NCI-H1105 (cell line): ENCODE measurements around the gene MVD.
A peak's percentile ranks its signal among the peaks of the same experiment; 100 is the strongest.

Experiments
- DNase-seq: peaks from one replicate; lab custom pipeline; 2025; lab: John Stamatoyannopoulos, UW

MVD gene, protein sequence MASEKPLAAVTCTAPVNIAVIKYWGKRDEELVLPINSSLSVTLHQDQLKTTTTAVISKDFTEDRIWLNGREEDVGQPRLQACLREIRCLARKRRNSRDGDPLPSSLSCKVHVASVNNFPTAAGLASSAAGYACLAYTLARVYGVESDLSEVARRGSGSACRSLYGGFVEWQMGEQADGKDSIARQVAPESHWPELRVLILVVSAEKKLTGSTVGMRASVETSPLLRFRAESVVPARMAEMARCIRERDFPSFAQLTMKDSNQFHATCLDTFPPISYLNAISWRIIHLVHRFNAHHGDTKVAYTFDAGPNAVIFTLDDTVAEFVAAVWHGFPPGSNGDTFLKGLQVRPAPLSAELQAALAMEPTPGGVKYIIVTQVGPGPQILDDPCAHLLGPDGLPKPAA

DNA sequence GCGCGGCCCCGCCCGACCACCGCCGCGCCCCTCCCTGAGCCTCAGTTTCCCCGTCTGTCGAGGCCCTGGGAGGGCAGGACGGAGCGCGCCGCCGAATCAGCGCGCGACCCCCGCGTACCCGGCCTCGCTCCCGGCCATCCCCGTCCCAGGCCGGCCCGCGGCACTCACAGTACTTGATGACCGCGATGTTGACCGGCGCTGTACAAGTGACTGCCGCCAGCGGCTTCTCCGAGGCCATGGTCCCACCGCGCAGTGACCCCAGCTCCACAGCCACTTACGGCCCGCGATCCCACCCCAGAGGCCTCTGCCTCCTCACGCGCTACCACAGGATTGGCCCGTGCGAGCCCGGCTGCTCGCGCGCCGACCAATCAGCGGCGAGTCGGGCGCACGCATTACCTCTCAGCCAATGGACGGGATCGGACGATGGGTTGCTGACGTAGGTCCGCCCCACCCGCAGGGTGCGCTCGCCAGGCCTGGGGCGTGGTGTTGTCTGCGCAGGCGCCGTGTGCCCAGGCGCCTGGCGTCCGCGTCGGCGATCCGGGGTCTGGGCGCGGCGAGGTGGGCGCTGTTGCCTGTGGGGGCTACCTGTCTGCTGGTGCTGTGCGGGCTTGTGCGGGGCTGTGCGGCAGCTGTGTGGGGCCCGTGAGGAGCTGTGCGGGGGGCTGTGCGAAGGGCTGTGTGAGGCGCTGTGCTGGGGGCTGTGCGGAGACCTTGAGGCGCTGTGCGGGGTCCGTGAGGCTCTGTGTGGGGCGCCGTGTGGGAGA, at the start of gene MVD:
Gene MVD (minus strand): TSS at position 249 of the 764 bp plus-strand sequence. CDS start 11 bp downstream, at position 238.
- DNase-seq, result peak; percentile 80

DNA sequence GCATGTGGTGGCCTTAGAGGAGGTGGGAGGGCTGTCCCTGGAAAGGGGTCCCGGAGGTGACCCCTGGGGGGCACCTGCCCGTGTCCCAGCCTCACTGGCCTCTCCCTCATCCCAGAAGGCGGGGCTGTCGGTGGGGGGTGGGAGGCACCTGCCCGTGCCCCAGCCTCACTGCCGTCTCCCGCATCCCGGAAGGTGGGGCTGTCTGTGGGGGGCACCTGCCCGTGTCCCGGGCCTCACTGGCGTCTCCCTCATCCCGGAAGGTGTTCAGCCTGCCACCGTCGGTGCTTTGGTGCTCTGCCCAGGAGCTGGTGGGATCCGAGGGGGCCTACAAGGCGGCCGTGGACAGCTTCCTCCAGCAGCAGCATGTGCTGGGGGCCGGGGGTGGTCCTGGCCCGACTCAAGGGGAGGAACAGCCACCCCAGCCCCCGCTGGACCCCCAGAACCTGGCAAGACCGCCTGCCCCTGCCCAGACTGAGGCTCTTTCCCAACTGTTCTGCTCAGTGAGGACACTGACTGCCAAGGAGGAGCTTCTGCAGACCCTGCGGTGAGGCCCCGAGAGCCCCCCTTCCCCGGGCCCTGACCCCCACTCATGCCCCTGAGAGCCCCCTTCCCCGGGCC, 49.6 kb upstream of the MVD start:
- no peak for DNase-seq

DNA sequence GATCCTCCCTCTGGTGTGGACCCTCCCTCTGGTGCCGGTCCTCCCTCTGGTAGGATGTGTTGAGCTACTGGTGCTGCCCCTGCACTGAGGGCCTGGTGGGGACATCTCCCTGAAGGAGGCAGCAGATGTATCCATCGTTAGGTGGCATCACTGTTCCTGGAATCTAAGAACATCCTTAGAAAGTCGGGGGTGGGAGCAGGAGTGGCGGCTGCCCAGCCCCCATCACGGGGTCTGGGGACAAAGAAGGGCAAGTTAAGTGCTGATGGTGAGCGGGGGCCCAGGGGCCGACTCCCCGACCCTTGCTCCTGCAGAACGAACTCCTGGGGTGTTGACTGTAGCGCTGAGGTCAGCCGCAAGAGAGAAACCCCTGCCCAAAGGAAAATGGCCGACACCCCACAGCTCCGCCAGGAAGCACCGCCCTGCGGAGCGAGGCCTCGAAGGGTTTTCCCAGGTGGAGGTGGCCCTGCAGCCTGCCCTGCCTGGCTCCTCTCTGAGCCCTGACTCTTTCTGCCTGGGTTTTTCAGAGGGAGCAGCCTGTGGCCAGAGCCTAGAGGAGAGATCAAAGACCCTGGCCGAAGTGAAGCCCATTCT, 49.0 kb upstream of the MVD start:
- DNase-seq, result no peak

DNA sequence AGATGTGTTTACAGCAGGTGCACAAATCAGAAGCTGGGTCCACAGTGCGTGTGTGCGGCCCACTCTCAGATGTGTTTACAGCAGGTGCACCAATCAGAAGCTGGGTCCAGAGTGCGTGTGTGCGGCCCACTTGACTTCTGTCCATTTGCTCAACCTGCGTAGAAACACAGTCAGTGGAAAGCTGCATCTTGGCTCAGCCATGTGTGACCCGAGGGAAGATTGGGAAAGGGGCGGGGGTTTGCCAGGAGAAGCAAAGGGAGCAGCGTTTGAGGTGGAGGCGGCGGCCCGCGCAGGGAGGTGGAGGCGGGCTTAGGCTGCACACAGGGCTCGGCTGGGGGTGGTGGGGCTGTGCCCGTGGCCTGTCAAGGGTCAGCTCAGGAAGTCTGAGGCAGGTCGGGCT, 47.7 kb upstream of the MVD start:
- no peak for DNase-seq

DNA sequence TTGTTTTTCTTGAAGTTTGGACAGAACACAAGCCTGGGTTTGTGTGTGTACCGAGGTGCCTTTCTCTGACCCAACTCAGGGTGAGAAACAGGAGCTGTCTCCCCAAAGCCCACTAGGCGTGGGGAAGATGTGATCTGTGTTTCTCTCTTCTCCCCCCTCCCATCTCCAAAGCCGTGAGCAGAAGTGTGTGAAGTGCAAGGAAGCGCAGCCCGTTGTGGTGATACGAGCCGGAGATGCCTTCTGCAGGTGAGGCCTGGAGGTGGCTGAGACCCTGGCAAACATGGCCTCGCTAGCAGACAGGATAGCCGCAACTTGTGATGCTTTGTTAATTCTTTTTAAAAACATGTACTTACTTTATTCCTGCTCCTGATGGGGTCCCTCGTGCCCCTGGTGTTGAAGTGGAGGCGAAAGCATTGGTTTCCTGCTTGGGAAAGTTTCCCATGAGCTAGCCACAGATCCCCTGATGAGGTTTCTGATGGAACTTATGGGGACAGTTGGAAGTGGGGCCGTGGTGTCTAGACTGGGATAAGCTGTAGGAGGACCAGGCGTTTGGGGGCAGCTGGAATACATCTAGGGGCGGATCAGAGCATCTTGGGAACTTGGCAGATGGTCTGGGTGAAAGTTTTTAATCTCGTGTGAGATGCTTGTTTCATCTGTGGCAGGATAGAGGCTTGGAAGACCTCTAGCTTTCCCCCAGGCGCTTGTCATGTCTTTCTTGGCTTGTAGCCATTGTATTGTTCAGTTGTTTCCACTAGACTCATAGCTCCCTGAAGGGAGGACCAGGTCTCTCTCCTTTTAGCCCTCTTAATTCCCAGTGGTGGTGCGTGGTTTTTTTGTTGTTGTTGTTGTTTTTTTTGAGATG, 44.3 kb upstream of the MVD start:
- DNase-seq, result no peak

DNA sequence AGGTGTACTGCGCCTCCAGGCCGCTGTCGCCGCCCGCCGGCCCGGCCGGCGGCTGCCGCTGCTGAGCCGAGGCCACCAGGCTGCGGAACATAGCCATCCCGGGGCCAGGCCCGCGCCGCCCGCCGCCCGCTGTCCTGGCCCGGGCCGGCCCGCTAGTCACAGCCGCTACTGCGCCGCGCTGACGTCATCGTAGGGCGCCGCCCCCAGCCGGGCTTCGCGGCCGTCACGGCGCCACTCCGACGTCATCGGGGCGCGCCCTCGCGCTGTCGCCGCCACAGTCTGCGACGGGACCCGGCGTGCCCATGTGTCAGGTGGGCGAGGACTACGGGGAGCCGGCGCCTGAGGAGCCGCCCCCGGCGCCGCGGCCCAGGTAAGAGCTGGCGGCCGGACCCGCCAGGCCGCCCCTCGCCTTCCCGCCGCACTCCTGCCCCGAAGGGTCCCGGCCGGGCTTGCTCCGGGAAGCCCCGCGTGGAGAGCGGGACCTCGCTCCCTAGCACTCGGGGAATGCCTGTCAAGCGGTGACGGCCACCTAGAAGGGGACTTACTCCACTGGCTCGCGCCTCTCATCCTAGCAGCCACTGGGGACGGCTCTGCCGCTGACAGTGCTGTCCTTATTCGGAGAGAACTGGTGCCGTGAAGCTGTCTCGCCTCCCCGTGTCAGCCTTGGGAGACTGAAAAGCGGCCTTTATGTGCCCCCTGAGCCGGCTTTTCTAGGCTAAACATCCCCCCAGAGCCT, 43.5 kb upstream of the MVD start, which contains the start of the genes CTU2 and RNF166:
Gene CTU2 (plus strand): TSS at position 275 of the 736 bp plus-strand sequence. CDS start 28 bp downstream, at position 303.
Gene RNF166 (minus strand): TSS at position 180 of the 736 bp plus-strand sequence. CDS start 83 bp downstream, at position 97.
- DNase-seq, result peak; percentile 39

DNA sequence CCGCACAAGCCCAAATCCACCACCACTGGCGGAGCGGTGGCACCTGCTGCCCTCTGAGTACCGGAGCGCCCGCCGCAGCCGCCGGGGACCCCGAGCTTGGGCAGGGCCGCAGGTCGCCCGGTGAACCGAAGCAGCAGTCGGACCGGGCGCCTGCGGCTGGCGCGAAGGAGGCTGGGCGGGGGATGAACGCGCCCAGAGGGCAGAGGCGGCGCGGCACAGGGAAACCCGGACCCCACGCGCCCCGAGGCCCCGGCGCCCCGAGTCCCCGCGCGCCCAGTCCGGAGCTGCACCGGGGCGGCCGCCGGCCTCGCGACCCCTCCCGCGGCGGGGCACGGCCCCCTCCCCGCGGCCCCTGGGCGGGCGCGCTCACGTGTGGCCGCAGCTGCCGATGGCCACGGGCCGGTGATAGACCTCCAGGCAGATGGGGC, 42.9 kb upstream of the MVD start:
- no peak for DNase-seq

DNA sequence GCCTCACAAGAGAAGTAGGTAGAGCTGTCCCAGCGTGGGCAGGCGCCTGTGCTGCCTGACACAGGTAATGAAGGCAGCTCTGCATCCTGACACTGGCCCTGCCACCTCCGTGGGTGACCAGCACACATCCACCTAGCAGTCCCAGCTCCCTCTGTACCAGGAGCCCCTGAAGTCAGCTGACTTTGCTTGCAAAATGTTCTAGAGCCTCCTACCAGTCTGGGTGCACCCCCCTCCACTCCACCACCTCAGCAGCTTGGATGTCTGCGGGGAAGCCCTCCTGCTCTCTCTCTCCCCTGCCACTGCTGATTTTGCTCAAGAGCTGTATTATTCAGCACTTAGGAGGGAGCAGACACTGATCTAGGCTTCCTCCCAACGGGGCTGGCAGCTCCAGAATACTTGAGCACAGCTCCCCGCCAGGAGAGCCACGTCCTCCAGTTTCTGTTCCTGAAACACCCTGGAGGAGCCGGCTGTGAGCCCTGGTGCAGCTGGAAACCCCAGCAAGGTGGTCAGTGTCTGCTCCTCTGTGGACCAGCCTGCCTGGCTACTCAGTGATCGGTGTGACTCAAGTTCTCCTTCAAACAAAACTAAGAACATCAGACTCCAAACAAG, 42.3 kb upstream of the MVD start:
- no peak for DNase-seq

DNA sequence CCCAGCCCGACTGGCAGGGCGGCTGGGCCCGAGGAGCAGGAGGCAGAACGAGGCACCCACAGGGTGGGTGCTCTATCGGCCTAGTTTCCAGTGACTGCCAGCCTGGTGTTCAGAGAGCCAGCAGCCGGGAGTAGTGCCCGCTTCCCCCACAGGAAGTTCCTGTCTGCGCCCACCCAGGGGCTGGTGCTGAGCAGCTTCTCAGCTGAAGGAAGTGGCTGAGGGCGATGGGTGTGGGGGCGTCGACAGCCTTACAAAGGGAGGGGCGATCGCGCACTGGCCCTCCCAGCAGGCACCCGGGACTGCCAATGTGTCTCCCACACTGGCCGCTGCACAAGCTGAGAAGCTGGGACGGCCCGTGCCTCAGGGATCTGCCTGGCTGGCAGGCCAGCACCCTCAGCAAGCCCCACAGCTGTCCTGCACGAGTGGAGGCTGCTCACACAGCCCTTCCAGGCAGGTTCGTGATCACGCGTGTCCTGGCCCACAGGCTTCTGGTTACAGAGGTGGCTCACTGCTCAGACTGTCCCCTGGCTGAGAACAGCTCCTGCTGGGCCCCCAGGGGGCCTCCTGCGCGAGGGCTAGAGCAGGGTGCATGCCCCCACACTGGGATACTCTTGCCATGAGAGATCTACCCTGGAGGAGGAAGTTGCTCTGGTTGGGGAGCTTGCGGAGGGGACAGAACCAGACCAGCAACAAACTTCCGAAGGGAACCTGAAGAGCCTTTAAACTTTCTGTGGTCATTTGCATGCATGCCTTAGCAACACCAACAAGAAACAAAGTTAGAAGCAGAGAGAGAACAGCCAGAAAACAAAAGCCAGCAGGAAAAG, 40.8 kb upstream of the MVD start:
- DNase-seq, result no peak

DNA sequence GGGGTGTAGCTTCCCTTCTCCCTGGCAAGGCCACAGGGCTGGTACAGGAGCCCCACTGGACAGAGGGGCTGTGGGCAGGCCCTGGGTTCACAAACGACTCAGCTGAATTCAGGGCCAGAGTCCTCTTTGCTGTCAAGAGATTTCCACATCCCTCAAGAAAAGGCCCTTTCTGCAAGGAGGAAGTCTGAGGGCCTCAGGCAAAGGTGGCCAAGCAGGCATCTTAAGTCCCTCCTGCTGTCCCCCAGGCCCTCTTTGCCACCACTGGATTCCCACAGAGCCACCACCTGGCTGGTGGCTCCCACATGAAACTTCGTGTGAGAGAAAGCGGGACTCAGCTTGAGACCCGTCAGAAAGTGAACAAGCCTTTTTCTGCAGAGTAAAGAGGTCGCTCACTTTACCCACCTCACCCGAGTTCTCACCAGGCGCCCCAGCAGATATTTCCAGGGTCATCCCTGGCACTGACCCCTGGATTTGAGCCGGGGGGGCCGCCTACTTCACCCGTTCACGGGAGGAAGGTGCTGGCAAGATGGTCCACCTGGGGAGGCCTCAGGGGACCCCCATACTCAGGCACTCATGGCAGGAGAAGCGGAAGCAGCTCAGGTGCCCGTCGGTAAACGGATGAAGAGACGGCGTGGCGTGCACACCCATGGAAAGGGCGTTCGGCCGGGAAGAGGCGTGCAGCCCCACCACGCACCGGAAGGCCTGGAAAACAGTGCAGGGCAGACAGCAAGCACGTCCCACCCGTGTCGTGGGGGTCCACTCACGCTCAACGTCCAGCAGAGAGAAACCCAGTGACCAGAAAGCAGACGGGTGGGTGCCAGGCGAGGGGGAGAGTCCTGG, 39.7 kb upstream of the MVD start:
- no peak for DNase-seq

DNA sequence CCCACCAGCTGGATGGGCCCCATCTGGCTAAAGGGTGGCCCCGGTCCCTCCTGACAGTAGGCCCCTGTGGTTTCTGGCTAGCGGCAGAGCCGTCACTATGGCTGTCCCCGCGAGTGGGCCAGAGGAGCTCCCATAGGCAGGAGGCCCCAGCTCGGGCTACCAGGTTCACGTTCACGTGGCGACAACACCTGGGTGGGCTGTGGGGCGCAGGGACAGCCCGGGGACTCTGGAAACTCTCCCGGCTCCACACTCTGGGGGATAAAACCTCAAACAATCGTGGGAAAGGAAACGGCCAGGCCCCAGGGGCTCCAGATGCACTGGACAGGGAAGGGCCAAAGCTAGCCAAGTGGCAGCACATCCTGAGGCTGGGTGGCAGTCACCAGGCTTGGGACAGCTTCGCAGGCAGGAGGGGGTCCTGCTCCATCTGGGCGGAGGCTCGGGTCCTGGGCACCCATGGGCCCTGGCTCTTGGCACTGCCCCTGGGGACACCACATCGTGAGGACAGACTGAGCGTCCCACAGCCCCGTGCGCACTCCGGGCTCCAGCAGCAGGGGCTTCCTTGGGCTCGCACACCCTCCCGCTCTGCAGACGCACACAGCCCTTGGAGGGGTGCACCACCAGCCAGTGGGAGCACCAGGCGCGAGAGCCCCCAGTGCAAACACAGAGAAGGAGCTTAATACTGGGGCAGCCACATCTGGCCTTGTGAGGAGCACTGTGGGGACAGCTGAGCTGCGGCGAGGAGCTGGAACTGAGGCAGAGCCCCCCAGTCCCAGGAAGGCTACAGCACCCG, 38.9 kb upstream of the MVD start:
- DNase-seq, result no peak

DNA sequence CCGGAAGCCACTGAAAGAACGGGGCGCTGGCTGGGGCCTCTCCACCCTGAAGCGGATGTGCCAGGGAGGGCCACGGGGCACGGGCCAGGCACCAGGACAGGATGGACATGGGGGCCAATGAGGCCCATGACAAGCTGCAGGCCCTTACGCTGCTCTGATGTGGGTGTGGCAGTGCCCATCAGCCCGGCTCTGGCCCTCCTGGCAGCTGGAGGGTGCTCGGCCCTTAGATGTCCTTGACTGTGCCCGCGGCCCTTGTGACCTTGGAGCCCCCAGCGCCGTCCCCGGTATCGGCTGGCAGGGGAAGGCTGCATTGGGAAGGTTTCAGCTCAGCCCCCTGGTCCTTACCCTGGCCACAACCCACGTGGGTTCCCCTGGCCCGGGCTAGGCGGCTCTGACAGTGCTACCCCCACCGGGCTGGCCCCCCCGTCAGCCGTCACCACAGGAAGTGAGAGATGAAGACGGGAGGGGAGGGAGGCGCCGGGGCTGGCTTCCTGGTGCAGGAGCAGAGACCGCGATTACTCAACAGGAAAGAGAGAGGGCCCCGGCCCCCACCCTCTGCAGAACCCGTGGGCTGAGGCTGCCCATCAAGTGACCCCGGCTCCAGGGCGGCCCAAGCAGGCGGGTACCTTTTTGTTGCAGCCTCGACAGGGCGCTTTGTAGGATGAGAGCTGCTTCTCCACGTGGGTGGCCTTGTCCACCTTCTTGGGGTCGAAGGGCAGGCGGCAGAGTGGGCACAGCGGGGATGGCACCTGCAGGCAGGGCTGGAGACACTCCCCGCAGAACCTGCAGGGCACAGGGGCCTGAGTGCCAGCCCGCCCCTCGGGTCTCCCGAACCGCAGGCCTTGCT, 38.0 kb upstream of the MVD start:
- DNase-seq, result no peak

DNA sequence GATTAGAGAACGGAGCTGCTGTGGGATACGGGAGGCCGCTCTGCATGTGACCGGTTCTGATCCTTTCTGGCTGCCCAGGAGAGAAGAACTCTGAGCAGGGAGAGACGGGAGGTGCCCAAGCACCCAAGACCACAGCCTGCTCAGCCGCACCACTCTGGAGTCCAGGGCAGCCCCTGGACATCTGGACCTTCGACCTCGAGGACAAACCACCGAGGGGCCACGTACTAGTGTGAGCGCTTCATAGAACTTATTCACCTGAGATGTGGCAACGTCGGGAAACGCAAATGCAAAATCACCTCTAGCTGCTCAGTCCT, 37.4 kb upstream of the MVD start:
- no peak for DNase-seq

DNA sequence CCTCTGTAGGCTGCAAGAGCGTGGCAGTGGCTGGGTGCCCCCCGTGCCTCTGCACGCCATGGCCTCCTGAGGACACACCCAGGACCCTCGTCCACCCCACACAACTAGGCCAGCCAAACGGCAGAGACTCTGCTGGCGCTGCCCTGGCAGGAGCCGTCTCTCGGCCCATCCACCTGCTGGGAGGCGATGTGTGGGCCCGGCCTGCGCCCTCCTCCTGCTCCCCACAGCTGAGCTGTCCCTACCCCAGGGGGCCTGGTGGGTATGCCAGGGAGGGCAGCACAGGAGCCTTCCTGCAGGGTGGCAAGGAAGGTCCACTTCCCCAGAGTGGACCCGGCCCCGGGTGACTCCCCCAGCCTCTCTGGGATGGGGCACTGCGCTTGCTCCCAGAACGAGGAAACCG, 36.3 kb upstream of the MVD start:
- no peak for DNase-seq

DNA sequence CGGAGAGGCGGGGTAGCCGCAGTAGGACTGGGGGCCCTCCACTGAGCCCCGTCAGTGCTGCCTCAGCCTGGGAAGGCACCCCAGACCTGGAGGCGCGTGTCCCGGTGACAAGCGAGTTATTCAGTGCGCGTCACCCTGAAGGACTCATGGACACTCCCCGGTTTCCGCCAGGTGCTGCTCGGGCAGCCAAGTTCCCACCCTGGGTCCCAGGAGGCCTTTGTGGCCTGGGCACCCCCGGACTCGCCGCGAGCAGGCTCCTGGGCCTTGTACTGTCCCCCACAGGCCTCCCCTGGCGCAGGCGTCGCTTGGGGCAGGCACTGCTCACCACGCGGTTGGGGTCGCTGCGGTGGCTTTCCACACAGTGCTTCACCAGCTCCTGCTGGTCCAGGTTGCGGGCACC, 35.8 kb upstream of the MVD start:
- no peak for DNase-seq

DNA sequence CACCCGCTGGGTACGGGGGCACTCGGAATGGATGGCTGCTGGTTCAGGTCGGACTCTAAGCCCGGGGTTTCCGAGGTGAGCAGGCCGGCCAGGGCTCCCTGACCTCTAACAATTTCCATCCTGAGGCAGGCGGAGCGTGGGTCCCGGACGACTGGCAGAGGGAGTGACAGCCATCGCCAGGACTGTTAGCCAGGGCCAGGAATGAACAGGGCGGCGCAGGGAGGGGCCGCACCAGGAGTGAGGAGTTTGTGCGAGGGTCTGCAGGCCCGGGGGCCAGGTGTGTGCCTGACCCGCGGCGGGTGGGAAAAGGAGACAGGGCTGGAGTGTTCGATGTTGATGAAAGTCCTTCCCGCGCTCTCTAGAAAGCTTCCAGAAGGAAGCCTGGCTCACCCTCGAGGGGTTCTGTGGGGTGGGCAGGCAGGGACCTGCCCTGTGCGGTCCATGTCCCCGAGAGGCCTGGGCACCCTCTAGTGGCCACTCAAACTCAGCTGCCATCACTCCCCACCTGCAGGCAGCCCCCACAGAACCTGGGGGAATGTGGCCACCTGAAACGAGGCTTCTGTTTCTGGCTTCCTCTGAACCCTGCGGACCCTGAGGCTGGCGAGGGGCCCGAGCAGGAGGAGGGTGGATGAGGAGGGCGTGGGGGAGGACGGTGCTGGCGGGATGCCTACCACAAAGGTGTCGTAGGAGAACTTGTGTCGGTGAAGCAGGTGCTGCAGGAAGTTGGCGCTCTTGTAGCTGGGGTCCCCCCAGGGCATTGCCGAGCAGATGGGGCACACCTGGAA, 35.1 kb upstream of the MVD start:
- DNase-seq, result no peak
